NCI-H446 (cell line): ENCODE data around the gene ALG3.

Source experiments
- DNase-seq, 2 experiments: peaks; one replicate each; lab custom pipeline; 2025; lab: John Stamatoyannopoulos, UW

Gene ALG3

DNA sequence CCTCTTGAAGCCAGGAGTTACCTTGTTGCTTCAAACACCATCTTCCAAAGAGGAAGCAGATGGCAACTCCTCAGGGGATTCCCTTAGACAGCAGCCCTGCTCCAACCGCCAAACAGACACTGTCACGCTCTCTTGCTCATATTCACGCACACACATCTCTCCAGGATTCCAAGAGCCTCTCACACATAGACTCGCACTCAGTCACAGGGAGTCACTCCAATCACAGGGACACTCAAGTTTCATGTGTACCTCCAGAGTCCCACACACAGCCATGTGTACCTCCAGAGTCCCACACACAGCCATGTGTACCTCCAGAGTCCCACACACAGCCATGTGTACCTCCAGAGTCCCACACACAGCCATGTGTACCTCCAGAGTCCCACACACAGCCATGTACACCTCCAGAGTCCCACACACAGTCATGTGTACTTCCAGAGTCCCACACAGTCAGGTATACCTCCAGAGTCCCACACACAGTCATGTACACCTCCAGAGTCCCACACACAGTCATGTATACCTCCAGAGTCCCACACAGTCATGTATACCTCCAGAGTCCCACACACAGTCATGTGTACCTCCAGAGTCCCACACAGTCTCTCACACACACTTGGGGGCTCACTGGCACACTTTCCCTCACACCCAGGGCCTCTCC, 13.3 kb downstream of the ALG3 start:
- DNase-seq, result peak in 1 of 2 experiments; percentile 60

DNA sequence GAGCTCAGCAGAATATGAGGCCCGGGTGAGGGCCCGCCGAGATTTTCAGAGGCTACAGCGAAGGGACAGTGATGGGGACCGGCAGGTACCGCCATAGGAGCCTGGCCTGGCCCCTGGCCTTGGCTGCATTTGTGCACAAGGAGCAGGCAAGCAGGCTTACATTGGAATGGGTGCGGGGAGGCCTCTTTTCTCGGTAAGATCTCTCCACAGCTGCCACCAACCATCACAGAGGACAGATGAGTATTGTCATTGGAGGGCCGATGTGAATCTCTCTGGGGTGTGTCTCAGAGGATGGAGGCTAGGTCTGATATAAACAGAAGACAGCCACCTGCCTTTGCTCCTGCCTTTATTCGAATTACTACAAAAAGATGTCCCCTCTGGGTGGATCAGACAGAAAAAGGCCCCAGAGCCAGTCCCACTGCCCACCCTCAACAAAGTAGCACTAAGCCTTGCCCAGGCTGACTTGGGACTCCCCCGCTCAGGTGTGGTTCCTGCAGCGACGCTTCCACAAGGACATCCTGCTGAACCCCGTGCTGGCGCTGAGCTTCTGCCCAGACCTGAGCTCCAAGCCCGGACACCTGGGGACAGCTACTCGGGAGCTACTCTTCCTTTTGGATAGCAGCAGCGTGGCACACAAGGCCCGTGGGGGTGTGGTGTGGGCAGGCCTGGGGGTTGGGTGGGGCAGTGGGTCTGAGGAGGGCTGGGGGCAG, 13.9 kb downstream of the ALG3 start:
- DNase-seq, result no peak

DNA sequence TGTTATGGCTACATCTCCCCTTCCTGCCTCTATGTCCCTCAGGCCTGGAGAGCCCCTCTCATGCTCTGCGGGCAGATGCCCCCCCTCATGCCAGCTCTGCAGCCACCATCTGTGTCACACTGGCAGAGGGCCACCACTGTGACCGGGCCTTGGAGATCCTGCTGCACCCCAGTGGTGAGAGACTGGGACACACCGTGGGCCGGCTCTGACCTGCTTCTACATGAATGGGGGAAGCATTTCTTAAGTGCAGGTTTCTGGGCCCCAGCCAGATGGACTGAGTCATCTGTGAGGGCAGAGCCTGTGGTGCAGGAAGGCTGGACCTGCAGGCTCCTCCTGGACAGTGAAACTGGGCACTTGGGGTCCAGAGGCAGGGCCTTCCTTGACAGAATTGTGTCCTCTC, 14.5 kb downstream of the ALG3 start:
- peak in 1 of 2 experiments; percentile 33 for DNase-seq

DNA sequence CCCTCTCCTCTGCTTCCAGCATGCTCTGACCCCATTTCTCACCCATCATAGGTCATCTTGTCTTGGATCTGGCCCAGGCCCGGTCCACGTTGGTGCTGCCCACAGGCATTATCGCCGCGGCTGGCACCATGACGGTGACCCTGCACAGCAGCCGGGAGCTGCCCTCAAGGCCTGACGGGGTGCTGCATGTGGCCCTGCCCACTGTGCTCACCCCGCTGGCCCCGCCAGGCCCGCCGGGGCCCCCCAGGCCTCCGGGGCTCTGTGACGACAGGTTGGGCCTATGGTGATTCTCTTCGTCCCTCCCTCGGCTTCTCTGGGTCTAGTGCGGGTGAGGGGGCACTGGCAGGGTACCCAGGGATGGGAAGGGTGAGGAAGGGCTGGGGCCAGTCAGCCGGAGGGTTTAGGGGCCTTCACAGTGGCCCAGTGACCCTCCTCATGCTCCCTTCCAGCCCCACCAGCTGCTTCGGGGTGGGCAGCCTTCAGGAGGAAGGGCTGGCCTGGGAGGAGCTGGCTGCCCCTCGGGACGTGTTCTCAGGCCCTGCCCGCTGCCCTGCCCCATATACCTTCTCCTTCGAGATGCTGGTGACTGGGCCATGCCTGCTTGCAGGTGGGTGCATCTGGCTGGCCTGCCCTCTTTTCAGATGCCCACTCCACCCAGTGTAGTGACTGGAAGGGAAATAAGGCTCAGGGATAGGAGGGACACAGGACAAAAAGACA, 15.5 kb downstream of the ALG3 start:
- no peak for DNase-seq

DNA sequence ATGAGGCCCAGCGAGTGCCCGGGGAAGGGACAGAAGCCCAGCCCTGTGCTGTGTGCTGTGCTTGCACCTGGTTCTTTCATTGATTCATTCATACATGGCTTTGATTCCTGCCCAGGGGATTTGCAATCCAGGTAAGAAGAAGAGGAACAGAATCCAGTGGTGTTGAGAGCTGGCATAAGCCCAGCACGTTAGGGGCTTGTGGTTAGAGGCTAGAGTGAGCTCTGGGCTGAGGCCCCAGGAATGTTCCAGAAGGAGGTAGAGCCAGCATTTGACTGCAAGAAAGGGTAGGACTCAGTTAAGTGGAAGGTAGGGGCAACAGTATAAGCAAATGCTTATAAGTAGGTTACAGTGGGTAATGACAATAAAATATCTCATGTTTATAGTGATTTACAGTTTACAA, 17.1 kb downstream of the ALG3 start:
- DNase-seq, result no peak

DNA sequence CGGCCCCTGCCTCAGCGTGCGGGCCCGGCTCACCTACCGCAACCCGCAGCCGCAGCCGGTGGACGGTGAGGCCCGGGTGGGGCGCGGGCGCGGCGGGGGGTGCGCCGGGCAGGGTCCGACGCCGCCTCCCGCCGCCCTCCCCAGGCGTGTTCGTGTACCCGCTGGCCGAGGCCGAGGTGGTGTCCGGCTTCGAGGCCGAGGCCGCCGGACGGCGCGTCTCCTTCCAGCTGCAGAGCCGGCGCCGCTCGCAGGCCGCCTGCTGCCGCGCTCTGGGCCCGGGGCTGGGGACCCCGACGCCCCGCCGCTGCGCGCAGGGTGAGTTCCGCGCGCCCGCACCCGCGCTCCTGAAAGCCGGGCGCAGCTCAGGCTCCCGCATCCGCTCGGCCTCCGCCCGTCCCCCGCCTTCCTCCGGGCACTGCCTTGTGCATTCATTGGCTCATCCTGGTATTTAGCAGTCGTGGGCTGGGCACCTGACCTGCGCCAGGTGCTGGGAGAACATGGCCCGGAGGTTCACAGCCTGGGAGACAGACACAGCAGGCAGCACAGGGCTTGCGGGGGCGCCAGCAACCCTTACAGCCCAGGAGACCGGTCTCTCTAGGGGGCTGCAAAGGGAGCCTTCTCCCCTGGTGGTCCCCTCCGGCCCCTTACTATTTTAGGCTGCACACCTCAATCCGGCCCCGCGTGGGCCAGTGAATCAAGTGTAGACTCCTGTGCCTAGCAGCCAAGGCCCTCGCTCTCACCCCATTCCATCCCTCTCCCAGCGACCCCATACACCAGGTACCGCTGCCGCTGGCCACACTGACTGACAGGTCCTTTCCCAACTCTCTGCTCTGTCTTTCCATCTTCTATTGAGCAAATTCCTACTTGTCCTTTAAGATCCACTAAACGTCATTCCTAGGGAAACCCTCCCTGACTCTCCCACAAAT, 17.9 kb downstream of the ALG3 start:
- DNase-seq, result no peak

DNA sequence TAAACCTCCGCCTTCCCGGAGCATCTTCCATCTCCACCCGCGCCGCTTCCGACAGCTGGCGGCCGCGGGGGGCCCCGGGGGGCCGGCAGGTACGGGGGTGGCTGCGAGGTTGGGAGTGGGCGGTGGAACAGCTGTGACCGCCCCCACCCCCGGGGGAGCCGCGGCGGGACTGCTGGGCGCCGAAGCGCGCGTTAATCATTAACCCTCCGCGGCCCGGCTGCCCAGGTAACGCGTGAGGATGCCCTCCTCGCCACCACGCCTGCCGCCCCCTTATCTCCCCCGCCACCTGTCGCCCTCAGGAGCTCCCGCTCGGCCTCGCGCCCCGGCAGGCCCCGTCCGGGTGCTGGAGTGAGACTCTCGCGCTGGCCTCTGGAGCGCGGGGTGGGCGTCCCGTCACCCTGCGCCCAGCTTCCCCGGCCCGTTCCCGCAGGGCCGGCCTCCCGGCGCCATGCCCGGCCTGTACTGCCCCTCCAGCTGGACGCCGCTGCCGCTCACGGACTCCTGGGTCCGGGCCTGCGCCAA, 18.6 kb downstream of the ALG3 start:
- DNase-seq, result no peak

DNA sequence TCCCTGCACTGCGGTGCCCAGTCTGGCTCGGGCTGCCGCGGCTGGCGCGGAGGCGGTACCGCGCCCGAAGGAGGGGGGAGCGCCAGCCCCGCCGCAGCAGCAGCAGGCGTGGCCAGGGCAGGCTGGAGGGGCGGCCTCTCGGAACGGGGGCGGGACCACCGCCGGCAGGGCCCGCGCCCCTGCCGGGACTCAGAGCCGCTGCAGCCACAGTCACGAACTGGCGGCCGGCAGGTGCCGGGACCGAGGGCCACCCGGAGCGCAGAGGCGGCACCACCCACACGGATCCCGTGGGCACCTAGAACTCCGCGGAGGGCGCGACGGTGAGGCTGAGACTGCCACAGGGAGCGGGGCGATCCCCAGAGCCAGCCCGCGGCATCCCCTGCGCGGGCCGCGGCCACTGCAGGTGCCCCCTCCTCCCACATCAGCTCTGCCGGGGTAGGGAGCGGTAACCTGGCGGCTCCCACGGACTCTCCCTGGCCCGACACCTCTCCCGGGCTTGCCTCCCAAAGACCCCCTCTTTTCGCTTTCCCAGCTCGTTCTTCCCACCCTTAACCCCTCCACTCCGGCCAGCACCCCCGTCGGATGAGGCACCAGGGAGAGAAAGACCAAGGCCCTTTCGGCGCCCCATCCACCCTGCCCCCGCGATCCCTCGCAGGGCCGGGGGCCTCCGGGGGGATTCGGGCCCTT, 19.2 kb downstream of the ALG3 start, which contains the start of gene VWA5B2:
TSS of gene VWA5B2 (plus strand) at position 192 of the 687 bp plus-strand sequence. CDS start 944 bp downstream, outside the sequence.
- DNase-seq, result peak; percentile 50 to 81

DNA sequence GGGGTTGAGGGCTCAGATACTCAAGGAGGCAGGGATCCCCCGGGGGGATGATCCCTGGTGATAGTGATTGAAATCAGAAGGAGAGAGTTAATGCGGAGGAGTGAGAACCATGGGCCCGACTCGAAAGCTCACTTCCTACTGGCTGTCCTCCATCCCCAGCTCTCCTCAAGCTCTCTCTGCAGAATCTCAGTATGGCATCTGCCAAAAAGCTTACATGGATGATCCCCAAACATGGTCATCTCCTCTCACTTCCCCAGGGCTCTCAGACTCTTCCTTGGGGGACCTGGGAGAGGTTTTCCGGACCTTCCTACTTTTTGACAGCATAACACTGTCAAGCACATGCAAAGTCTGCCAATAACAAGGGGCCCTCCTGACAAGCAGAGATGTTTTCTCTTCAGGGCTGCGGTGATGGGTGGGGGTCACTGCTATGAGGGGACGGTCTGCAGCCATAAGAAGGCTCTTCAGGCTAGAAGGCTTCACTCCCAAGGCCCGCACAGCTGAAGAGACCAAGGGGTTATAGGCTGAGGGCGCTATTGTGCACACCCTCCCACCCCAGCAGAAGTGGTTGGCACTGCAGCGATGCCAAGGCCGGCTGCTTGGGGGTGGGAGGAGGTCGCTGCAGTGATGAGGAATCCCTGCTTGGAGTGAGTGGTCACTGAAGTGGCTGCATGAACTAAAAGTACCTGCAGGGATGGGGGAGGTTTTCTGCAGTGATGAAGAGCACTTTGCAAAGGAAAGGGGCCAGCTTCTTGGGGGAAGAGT, 20.2 kb downstream of the ALG3 start:
- no peak for DNase-seq

DNA sequence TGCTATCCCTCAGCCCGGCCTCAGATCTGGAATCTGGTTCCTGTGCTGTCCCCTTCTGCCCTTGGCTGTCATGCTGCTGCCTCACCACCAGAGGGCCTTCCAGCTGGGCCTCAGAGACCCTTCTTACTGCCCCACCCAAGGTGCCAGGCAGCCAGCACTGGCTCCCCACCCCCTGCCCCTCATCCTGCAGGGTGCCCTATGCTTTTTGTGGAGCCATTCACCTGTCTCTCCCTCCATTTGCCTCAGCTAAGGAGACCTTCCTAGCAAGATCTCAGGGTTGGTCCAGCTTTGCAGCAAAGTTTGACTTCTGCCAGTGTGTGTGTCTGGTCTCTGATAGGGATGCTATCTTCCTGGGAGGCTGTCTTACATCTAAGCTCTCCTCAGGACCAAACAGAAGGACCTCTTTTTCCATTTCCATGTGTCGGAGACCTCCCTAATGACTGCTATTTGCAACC, 21.3 kb downstream of the ALG3 start:
- DNase-seq, result peak in 1 of 2 experiments; percentile 41

DNA sequence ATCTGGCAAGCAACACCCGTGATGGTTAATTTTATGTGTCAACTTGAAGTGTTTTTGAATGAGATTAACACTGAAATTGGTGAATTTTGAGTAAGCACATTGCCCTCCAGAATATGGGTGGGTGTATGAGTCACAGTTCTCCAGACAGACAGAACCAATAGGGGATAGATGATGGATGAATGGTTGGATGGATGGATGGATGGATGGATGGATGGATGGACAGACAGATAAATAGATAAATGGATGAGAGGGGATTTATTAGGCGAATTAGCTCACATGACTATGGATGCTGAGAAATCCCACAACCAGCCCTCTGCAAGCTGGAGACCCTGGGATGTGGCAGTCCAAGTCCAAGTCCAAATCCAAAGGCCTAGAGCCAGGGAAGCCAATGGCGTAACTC, 24.8 kb downstream of the ALG3 start:
- no peak for DNase-seq

DNA sequence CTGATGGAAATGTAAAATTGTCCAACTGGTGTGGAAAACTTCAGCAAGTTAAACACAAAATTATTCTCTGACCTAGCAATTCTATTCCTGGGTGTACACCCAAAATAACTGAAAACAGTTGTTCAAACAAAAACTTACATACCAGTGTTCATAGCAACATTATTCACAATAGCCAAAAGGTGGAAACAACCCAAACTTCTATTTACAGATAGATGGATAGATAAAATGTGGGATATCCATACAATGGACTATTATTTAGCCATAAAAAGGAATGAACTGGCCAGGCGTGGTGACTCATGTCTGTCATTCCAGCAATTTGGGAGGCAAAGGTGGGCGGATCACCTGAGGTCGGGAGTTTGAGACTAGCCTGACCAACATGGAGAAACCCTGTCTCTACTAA, 26.2 kb downstream of the ALG3 start:
- no peak for DNase-seq

DNA sequence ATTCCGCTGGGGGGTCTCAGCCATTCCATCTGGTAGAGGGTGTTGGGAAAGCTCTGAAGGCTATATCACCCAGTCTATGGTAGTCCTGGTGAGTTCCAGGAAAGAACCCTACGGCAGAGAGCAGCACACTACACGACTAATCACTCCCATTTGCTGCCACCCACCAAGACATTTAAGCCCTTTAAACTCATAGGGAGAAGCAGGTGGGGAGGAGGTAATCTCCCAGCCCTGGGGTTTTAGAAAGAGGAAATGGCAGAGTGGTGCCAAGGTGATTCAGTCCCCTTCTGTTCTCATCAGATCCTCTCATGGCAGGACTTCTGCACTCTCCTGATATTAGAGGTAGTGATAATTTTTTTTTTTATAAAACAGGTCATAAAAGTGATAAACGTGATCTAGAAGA, 29.9 kb downstream of the ALG3 start:
- no peak for DNase-seq

DNA sequence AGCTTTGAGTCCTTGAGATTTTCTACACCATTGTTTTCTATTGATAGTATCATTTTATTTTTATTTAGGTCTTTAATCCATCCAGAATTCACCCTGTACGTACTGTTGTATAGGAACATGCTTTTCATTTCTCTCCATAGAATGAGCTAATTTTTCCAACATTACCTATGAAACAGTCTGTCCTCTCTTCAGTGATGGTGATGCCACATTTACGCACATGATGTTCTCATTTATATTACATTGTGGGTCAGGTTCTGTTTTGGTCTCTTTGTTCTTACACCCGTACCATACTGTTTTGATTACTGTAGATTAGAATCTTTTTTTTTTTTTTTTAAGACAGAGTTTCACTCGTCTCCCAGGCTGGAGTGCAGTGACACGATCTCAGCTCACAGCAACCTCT, 37.0 kb downstream of the ALG3 start:
- no peak for DNase-seq

DNA sequence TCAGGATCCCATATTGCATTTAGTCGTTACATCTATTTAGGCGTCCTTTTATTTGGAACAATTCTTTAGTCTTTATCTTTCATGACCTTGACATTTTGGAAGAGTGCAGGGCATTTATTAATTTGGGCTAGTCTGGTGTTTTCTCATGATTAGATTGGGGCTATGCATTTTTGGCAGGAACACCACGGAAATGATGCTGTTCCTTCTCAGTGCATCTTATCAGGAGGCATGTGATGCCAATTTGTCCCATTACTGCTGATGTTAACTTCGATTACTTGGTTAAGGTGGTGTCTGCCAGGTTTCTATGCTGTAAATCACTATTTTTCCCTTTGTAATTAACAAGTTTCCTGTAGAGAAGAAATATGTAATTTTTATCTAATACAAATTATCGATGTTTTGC, 37.5 kb downstream of the ALG3 start:
- DNase-seq, result no peak

DNA sequence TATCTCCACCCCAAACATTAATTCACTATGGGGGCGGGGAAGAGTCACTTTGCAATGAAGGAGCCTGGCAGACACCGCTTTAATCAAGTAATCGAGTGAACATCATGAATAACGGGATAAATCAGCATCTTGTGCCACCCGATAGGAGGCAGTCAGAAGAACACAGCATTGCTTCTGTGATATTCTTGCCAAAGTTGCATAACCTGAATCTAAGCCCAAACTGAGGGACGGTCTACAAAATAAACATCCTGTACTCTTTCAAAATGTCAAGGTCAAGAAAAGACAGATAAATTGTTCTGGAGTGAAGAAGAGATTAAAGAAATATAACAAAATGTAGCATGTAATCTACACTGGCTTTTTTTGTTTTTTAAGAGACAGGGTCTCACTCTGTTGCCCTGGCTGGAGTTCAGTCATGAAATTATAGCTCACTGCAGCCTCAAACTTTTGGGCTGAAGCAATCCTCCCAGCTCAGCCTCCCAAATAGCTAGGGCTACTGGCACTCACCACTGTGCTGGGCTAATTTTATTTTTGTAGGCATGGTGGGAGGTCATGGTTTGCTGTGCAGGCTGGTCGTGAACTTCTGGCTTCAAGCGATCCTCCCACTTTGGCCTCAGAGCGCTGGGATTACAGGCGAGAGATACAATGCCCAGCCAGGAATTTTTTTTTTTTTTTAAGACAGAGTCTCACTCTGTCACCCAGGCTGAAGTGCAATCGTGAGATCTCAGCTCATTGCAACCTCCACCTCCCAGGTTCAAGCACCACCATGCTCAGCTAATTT, 39.4 kb downstream of the ALG3 start:
- no peak for DNase-seq

DNA sequence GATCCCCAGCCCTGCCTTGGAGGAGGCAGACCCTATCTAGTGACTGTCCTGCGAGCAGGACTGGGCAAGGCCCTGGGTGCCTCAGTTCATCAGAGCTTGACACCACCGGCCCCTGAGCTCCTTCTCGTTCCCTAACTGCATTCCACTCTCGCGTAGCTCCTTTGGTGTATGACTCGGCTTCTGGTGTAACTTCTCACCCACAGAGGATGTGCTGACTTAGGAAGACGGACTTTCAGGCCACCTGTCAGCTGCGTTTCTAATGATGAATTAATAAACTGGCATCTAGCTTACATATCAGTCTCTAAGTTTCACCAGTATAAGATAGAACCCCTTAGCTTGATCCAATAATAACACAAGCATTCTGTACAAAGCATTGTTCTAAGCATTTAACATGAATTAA, 45.2 kb downstream of the ALG3 start:
- DNase-seq, result no peak

DNA sequence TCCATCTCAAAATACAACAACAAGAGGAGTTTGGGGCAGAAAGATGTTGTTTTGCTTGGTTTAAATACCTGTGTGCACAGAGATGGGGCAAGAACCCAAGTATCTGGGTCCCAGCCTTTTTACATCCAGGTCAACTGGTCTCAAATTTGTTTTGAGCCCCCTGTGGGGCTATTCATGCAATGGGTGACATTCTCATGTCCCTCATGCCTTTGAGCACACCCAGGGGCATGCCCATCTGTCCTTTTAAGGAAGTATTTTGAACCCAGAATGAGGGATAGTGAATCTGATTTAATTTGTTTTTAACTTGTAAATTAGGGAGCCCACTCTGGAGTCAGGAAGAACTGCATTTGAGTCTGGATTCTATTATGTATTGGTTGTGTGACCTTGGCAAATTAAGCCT, 47.9 kb downstream of the ALG3 start:
- no peak for DNase-seq

DNA sequence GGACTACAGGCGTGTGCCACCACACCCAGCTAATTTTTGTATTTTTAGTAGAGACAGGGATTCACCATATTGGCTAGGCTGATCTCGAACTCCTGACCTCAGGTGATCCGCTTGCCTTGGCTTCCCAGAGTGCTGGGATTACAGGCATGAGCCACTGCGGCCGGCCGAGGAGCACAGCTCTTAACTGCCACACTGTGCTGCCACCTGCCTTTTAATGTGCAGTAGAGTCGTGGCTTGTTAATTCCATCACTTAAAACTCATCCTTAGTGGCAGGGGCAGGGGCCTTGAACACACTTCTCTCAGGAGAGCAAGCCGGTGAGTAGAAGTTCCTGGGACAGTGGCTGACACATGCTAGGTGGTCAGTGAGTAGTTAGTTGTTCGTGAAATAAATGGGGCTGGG, 50.3 kb downstream of the ALG3 start:
- DNase-seq, result no peak

DNA sequence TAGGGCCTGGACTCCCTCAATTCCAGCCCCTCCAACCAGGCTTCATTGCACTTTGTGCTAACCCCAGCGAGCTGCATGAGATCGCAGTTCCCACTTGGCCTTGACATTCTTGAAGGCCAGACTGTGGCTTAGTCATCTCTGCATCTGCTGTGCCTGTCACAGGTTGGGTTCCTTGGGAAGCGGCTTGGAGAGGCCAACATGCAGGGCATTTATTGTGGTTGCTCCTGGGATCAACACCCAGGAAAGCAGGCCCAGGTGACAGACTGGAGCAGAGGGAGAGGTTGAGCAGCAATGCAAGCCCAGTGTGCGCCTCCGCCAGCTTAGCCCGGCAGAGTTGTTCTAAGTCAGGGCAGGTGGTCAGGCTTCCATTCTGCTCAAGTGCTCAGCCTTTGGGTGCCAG, 52.2 kb downstream of the ALG3 start:
- DNase-seq, result no peak
